CD14-positive monocyte (primary cell): ENCODE results near the gene MCMBP. TPM values are rescaled to one million over a fixed set of nuclear protein-coding genes. Genes with fewer than 3 reads are reported as not detected.
A peak's percentile ranks its signal among the peaks of the same experiment; 100 is the strongest.

Experiments used
- DNase-seq, 3 donors: peaks; one replicate each; pipeline ENCODE4 v3.0.0-alpha.2; 2011 to 2022
- H2AFZ ChIP-seq: 2 replicates; pipeline ENCODE4 v1.6.0; 2012; ENCODE audit warnings: mild to moderate bottlenecking, low read depth, low read length, inconsistent platforms; ENCODE audit not compliant: insufficient read depth, poor library complexity, severe bottlenecking
- H3K27ac ChIP-seq, 2 donors: 1 replicate in 1 of 2; 2 replicates in 1 of 2; pipeline ENCODE4 v1.5.1; 2012 to 2013; ENCODE audit warnings: low read length in 2 of 2, control low read depth in 1 of 2, inconsistent platforms in 1 of 2, low read depth in 1 of 2, mild to moderate bottlenecking in 1 of 2
- H3K27me3 ChIP-seq, 2 donors: one replicate each; pipeline versions ENCODE4 v1.6.0 to v1.6.1; 2011 to 2013; ENCODE audit warnings: low read length in 2 of 2; ENCODE audit not compliant: control insufficient read depth in 2 of 2, insufficient read depth in 2 of 2
- H3K36me3 ChIP-seq, 2 donors: replicated peaks in 1 of 2; 1 replicate in 1 of 2; 2 replicates in 1 of 2; pipeline versions ENCODE4 v1.5.1 to v1.6.1; 2012 to 2013; ENCODE audit warnings: low read length in 2 of 2, control low read depth in 1 of 2, inconsistent platforms in 1 of 2, mild to moderate bottlenecking in 1 of 2; ENCODE audit not compliant: insufficient read depth in 2 of 2, control insufficient read depth in 1 of 2
- H3K4me1 ChIP-seq, 2 donors: 1 replicate in 1 of 2; 2 replicates in 1 of 2; pipeline versions ENCODE4 v1.5.1 to v1.6.1; 2012 to 2013; ENCODE audit warnings: low read length in 2 of 2, control low read depth in 1 of 2, inconsistent platforms in 1 of 2, mild to moderate bottlenecking in 1 of 2, moderate library complexity in 1 of 2; ENCODE audit not compliant: insufficient read depth in 2 of 2, control insufficient read depth in 1 of 2
- H3K4me2 ChIP-seq: replicated peaks from 2 replicates; pipeline ENCODE3; 2012; ENCODE audit warnings: low read length, moderate library complexity, mild to moderate bottlenecking; ENCODE audit not compliant: poor library complexity, severe bottlenecking; ENCODE audit errors: extremely low read depth
- H3K4me3 ChIP-seq, 3 experiments: fragments of 200-600 bp in 1 of 3; sonication (generic) in 1 of 3; replicated peaks in 1 of 3; 1 replicate in 2 of 3; 2 replicates in 1 of 3; pipeline ENCODE4 v1.5.1; 2011 to 2013; ENCODE audit warnings: low read length in 3 of 3, mild to moderate bottlenecking in 3 of 3, control low read depth in 2 of 3, low read depth in 2 of 3, inconsistent platforms in 1 of 3, moderate library complexity in 1 of 3
- H3K79me2 ChIP-seq: 2 replicates; pipeline ENCODE4 v1.6.0; 2012; ENCODE audit warnings: mild to moderate bottlenecking, control low read depth, inconsistent platforms, low read length, moderate library complexity; ENCODE audit not compliant: insufficient read depth
- H3K9ac ChIP-seq: 2 replicates; pipeline ENCODE4 v1.6.0; 2017; ENCODE audit warnings: low read length, mild to moderate bottlenecking; ENCODE audit not compliant: insufficient read depth, poor library complexity, severe bottlenecking
- H3K9me3 ChIP-seq, 2 donors: replicated peaks in 1 of 2; 1 replicate in 1 of 2; 2 replicates in 1 of 2; pipeline versions ENCODE4 v1.5.1 to v1.6.1; 2012 to 2013; ENCODE audit warnings: low read length in 2 of 2, control low read depth in 1 of 2; ENCODE audit not compliant: control insufficient read depth in 1 of 2, insufficient read depth in 1 of 2
- H4K20me1 ChIP-seq: 2 replicates; pipeline ENCODE4 v1.6.0; 2012; ENCODE audit warnings: mild to moderate bottlenecking, low read length, control low read depth, moderate library complexity; ENCODE audit not compliant: insufficient read depth
- H3K27ac Mint-ChIP-seq, 7 donors: one replicate each; pipeline ENCODE4 v1.8.0; 2020; ENCODE audit warnings: mild to moderate bottlenecking in 7 of 7, mixed read lengths in 7 of 7, moderate library complexity in 6 of 7, inconsistent platforms in 2 of 7
- H3K27me3 Mint-ChIP-seq, 3 donors: one replicate each; pipeline ENCODE4 v1.8.0; 2021 to 2022; ENCODE audit warnings: low read depth in 3 of 3, mild to moderate bottlenecking in 3 of 3, mixed read lengths in 3 of 3, moderate library complexity in 3 of 3, inconsistent platforms in 1 of 3
- H3K36me3 Mint-ChIP-seq, 2 donors: one replicate each; pipeline ENCODE4 v1.8.0; 2020; ENCODE audit warnings: mixed read lengths in 2 of 2, inconsistent platforms in 1 of 2, mild to moderate bottlenecking in 1 of 2
- H3K4me1 Mint-ChIP-seq: one replicate; pipeline ENCODE4 v1.8.0; 2020; ENCODE audit warnings: mild to moderate bottlenecking, mixed read lengths
- H3K4me3 Mint-ChIP-seq, 2 donors: one replicate each; pipeline ENCODE4 v1.8.0; 2020; ENCODE audit warnings: mild to moderate bottlenecking in 2 of 2, mixed read lengths in 2 of 2, moderate library complexity in 1 of 2
- H3K9me3 Mint-ChIP-seq, 7 donors: one replicate each; pipeline ENCODE4 v1.8.0; 2020 to 2022; ENCODE audit warnings: mixed read lengths in 7 of 7, mild to moderate bottlenecking in 6 of 7, moderate library complexity in 6 of 7, inconsistent platforms in 2 of 7
- WGBS: methylation state at CpG from one replicate; pipeline ENCODE4 v1.1.5; 2013; ENCODE audit warnings: missing lambda C conversion rate; ENCODE audit not compliant: insufficient coverage; 5-methylcytosine and 5-hydroxymethylcytosine counted together
- intact Hi-C, 2 donors: fragments of 100-400 bp; cut with micrococcal nuclease; formaldehyde crosslinking; loops; one replicate each; pipeline versions ENCODE4 v1.15.0 to v1.15.1; 2023
- polyA plus RNA-seq, 3 donors: library from polyadenylated mRNA; depleted of rRNA in 1 of 3; unstranded in 2 of 3; stranded (reverse) in 1 of 3; fragments of 300-500 nt in 2 of 3; fragments of >200 nt in 1 of 3; fragmentation: Illumina TruSeq in 2 of 3; gene quantifications; 1 replicate in 2 of 3; 2 replicates in 1 of 3; pipeline ENCODE4 v1.2.3, GENCODE V29; 2012 to 2021
- TF ChIP-seq, protein P1 (sequence below): fragments of 200-600 bp; IDR thresholded peaks from one replicate; pipeline ENCODE4 v1.8.0; 2022; ENCODE audit warnings: antibody characterized with exemption, mild to moderate bottlenecking

Gene MCMBP
- polyA plus RNA-seq, 3 donors: 40.3 to 96.7 (median 75.3) TPM

DNA sequence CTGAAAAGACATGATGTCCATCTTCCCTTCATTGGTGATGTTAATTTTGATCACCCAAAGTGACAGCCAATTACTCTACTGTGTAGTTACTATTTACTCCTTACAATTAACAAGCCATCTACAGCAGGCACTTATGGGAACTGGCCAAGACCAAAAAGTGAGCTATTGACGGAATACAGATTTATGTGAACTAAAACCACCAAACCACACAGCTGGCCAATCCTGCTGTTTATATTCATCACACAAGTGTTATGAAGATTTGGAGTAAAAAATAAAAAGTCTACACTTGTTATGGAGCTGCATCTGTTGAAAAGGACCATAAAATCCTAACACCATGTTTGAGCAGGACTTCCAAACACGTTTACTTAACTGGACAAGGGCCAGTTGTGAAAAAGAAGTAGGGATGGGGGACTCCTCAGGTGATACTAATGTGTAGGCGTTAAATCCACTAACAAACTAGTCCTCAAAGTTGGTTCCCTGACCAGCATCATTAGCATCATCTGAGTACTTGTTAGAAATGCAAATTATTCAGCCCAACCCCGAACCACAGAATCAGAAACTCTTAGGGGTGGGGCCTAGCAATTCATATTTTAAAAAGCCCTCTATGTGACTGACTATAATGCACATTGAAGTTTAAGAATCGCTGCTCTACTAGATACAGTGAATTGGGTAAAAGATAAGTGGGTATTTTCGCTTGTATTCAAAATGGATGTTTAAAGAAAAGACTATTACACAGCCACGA is 11.6 kb downstream of the MCMBP start:
- intact Hi-C loops: loop anchor here (2.0 to 5.0 kb wide), 2 partner anchors 109 to 110 kb away; no protein-coding TSS in a partner anchor
- Histone ChIP-seq H3K4me1 (no peaks in the 10 kb centered on the region), H3K4me2 (no peak overlapping the region), H3K9ac (no peak overlapping the region), H3K27me3 (no peaks in the 10 kb centered on the region), H3K27ac (no peak overlapping the region), H3K4me3 (no peak overlapping the region), H4K20me1 (peaks cover 99% of the 10 kb centered on the region), H2AFZ (no peak overlapping the region), H3K36me3 (peaks cover 25 to 37% of the 10 kb centered on the region in 2 donors), H3K9me3 (no peaks in the 10 kb centered on the region), H3K79me2 (peaks cover 98% of the 10 kb centered on the region)
- Mint-ChIP-seq H3K9me3 (peaks cover 6 to 14% (median 11%) of the 10 kb centered on the region in 7 donors), H3K27ac (peak overlapping the region in 2 of 7 donors; percentile 18 to 32), H3K27me3 (no peaks in the 10 kb centered on the region), H3K36me3 (peaks cover 24 to 48% of the 10 kb centered on the region in 2 donors), H3K4me1 (peaks cover 29% of the 10 kb centered on the region), H3K4me3 (no peak overlapping the region)
- WGBS: no CpG with 5 or more reads among the region's 7 CpGs
- DNase-seq: no peak
- TF ChIP-seq, protein P1, sequence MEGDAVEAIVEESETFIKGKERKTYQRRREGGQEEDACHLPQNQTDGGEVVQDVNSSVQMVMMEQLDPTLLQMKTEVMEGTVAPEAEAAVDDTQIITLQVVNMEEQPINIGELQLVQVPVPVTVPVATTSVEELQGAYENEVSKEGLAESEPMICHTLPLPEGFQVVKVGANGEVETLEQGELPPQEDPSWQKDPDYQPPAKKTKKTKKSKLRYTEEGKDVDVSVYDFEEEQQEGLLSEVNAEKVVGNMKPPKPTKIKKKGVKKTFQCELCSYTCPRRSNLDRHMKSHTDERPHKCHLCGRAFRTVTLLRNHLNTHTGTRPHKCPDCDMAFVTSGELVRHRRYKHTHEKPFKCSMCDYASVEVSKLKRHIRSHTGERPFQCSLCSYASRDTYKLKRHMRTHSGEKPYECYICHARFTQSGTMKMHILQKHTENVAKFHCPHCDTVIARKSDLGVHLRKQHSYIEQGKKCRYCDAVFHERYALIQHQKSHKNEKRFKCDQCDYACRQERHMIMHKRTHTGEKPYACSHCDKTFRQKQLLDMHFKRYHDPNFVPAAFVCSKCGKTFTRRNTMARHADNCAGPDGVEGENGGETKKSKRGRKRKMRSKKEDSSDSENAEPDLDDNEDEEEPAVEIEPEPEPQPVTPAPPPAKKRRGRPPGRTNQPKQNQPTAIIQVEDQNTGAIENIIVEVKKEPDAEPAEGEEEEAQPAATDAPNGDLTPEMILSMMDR: no peak

DNA sequence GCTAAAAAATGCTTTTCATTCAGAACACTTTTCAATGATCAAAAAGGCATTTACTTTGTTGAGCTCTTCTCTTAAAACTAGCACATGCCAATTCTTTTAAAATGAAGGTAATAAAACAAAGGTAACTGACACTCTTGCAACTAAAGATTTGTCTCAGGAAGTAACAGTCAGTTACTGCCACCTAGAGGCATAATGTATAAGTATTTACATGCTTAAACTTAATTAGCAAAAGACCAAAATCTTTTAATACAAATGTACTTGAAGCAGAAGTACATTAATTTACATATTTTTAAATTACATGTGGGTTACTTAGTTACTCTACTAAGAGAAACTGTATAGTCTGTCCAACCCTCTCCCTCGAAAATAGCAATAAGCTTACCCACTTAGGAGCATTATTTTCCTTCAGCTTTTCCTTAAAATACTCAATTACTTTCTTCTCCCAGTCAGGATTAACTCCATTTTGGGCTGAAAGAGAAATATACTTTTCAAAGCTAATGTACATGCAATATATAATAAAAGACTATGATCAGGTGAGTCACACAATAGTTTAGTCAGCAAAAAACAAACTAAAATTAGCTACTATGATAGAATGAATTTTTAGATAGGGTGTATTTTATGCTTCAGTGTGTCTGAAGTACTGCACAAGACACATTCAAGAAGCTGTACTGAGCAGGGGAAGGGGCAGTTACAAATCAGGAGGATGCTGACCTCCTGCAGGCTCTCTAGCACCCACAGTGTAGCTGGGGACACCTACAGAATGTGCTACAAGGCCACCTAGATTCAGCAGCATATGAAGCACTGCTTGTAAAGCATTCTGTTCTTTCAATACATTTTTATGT is 13.0 kb downstream of the MCMBP start:
- peaks cover 31 to 49% of the 10 kb centered on the region in 2 donors for H3K36me3 ChIP-seq
- Mint-ChIP-seq H3K4me3 (no peak overlapping the region), H3K27ac (peak overlapping the region in 5 of 7 donors; percentile 9 to 61 (median 41)), H3K4me1 (peaks cover 23% of the 10 kb centered on the region), H3K27me3 (no peaks in the 10 kb centered on the region), H3K36me3 (peaks cover 27 to 48% of the 10 kb centered on the region in 2 donors), H3K9me3 (peaks cover 6 to 11% (median 9%) of the 10 kb centered on the region in 7 donors)
- intact Hi-C loops: loop anchor here (2.0 to 10.0 kb wide), 4 partner anchors 107 to 175 kb away; no protein-coding TSS in a partner anchor
- no peak overlapping the region for H3K4me2 ChIP-seq
- no peaks in the 10 kb centered on the region for H3K27me3 ChIP-seq
- DNase-seq: peak; percentile 15 to 67 (median 43)
- H4K20me1 ChIP-seq: peaks cover 99% of the 10 kb centered on the region
- no peak overlapping the region for H2AFZ ChIP-seq
- no peak overlapping the region for H3K9ac ChIP-seq
- peaks cover 94% of the 10 kb centered on the region for H3K79me2 ChIP-seq
- WGBS: no CpG with 5 or more reads among the region's 1 CpG
- TF ChIP-seq, protein P1: peak; percentile 79
- H3K9me3 ChIP-seq: no peaks in the 10 kb centered on the region
- H3K27ac ChIP-seq: peak overlapping the region in 1 of 2 donors; percentile 45
- H3K4me3 ChIP-seq: no peak overlapping the region
- no peaks in the 10 kb centered on the region for H3K4me1 ChIP-seq
